ENCODE data around the gene TSPAN7. TPM values are rescaled to one million over a fixed set of nuclear protein-coding genes. Genes with fewer than 3 reads are reported as not detected.

The TSPAN7 gene
- total RNA-seq, 2 experiments from 2014 or later, result 0.23 to 0.27 TPM

GRCh38 chrX:38583181-38583580 lies 21.8 kb downstream of the TSPAN7 start:
- CTCF ChIA-PET, result no interaction called here
- POLR2A ChIA-PET, result no interaction called here

GRCh38 chrX:38594434-38594833 lies 33.1 kb downstream of the TSPAN7 start:
- POLR2A ChIA-PET, result no interaction called here

GRCh38 chrX:38595801-38596200 lies 34.5 kb downstream of the TSPAN7 start:
- CTCF ChIA-PET, result no interaction called here
- POLR2A ChIA-PET, result no interaction called here

More at GRCh38 chrX:38594434-38594833, 33.1 kb downstream of the TSPAN7 start:
- CTCF ChIA-PET, result no interaction called here

DNA sequence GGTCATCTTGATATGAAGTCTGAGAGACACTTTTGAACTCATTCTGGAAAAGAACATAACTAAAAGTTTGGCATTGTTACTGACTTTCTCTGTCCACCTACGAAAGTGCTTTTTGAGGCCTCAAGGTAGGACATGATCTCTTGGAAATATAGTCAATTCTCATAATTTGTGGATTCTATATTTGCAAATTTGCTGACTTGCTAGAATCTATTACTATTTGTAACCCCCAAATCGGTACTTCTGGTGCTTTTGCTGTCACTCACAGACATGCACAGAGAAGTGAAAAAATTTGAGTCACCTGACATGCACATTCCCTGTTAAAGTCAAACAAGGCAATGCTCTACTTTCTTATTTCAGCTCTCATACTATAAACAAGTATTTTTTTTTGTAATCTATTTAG lies 35.6 kb downstream of the TSPAN7 start:
- POLR2A ChIA-PET, result no interaction called here
- CTCF ChIA-PET, result no interaction called here

GRCh38 chrX:38599796-38600755 lies 38.7 kb downstream of the TSPAN7 start:
- ChIA-PET POLR2A (no interaction called here), CTCF (no interaction called here)

GRCh38 chrX:38601866-38602265 lies 40.5 kb downstream of the TSPAN7 start:
- ChIA-PET CTCF (no interaction called here), POLR2A (no interaction called here)

DNA sequence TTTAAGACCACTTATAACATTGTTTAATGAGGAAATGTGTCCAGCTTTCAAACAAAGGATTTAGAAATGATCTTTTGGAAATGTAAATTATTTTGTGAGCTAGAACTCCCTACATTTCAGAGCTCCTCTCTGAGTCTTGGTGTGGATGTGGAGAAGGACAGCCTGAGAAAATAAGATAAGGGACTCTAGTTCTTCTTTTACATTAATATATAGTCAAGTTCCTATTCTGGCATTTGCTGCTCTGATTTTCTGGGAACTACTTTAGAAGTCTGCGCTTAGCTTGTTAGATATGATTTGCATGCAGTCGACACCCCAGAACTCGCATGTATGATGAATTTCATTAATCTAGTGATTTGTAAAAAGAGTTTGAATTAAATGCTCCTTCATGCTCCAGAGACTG lies 45.5 kb downstream of the TSPAN7 start:
- CTCF ChIA-PET, result no interaction called here

DNA sequence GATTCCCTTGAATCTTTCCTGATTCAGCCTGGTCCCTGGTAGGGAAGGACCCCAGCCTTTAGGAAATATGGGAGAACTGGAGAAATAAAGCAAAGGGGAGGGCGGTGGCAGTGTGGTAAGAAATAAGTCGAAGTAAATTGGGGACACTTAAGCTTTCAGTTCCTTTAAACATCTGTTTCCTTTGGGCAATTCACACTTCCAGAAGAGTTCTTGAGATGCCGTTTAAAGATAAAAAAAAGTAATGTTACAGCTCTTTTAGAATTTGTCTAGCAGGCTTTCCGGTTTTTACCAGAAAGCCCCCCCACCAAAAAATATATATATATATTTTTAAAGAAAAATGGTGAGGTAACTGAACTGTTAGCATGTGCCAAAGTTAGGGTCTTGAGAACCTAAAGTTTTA lies 46.6 kb downstream of the TSPAN7 start:
- ChIA-PET POLR2A (no interaction called here), CTCF (no interaction called here)

More for the DNA sequence above, 45.5 kb downstream of the TSPAN7 start:
- POLR2A ChIA-PET, result no interaction called here

DNA sequence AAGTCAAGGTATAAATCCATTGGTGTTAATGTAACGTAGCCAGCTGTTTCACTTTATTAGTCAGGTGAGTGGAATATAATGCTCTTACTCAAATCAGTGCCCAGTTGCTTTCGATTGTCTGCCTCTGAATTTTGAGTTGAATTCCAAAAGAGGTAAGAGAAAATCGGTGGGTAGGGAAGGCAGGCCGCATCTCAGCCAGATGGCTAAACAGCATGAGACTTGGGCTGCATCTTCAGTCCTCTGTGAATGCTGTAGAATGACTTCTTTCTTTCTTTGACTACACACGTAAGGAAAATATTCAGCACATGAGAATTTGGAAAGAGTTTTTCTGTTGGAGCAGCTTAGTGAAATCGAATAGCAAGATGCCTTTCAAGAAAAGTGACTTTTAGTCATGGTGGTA lies 49.5 kb downstream of the TSPAN7 start:
- POLR2A ChIA-PET, result no interaction called here
- CTCF ChIA-PET, result no interaction called here

- POLR2A ChIA-PET, result no interaction called here
- CTCF ChIA-PET, result no interaction called here
Measured at GRCh38 chrX:38612281-38612680, 50.9 kb downstream of the TSPAN7 start.

DNA sequence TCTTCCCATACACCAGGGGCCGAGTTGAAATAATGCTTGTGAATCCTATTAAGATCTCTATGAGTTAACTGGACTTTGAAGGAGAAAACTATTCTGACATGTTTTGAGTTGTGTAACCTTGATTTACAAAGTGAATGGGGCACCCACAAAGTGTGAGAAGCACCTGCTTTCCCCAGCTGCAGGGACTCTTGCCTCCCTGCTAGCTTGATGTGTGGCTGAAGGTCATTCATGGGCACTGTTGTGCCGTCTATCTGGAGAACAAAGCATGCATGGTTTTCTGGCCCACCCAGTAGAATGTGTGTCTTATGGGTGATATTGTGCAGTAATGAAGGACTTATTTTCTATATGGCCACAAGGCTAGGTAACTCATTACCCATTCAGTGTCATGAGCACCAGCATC lies 53.1 kb downstream of the TSPAN7 start:
- ChIA-PET POLR2A (no interaction called here), CTCF (no interaction called here)

DNA sequence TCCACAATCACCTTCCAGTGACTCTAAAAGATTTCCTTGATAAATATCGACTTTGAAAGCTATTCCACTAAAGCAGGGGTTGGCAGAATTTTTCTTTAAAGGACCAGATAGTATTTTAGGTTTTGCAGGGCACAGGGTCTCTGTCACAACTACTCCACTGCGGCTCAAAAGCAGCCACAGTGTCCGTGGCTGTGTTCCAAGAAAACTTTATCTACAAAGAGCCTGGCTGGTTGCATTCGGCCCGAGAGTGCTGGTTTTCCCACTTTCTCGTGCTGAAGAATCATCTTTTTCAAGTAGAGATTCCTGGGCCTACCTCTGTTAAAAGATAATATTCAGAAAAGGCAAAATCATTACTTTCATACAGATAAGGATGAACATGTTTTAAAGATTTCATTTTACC lies 55.6 kb downstream of the TSPAN7 start:
- ChIA-PET CTCF (interaction anchor here (0.5 kb wide), 1 partner anchor 103 kb away, joined by 3 read pairs; no protein-coding TSS in a partner anchor), POLR2A (no interaction called here)

GRCh38 chrX:38618180-38618579 lies 56.8 kb downstream of the TSPAN7 start:
- CTCF ChIA-PET, result no interaction called here
- POLR2A ChIA-PET, result no interaction called here

DNA sequence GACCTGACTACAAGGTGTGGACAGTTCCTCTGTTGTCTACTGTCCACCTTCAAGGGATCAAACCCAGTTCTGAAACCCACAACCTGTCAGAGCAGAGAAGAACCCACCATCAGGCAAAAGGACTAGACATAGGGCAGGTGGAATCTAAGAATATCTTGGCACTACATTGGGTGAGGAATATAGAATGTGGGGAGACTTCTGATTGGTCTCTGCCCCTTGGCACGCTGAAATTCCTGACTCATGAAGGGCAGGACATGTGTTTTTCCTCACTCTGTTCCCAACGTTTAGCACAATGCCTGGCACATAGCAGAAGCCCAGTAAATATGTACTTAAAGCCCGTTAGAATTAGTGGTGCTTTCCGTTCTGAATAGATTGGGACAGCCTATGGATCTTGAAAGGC lies 59.3 kb downstream of the TSPAN7 start:
- CTCF ChIA-PET, result no interaction called here
- POLR2A ChIA-PET, result no interaction called here

DNA sequence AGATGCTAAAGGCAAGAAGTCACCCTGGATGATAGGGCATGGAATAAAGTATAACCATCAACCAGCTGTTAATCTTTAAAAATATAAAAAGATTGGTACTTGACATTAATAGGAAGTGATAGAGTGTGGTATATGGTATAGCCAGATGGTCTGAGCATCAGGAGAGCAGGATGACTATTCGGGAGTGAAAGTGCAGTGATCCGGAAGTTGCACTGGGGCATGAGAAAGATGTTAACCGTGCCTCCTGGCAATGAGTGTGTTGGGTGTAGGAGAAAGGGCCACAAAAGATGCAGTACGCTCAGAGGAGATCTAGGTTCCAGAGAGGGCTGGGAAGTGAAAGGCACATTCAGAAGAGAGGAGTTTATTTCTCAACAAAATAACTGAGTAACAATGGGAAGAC lies 65.0 kb downstream of the TSPAN7 start:
- ChIA-PET CTCF (no interaction called here), POLR2A (no interaction called here)

DNA sequence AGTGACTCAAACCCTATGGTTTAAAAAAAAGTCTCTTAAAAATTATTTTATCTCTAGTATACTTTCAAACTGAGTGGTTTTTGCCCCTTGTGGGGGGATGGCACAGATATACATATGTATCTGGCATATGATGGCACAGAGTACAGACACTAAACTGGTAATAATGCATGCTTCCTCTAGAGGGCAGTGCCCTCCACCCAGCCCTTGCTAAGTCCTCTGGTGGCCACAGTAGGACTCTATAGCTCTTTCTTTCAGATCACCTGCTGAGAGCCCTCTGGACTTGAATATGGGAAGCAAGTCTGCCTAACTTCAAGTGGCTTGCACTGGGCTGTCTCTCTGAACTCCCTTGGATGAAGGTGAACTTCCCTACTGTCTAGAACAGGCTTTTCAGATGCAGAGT lies 66.3 kb downstream of the TSPAN7 start:
- CTCF ChIA-PET, result no interaction called here

DNA sequence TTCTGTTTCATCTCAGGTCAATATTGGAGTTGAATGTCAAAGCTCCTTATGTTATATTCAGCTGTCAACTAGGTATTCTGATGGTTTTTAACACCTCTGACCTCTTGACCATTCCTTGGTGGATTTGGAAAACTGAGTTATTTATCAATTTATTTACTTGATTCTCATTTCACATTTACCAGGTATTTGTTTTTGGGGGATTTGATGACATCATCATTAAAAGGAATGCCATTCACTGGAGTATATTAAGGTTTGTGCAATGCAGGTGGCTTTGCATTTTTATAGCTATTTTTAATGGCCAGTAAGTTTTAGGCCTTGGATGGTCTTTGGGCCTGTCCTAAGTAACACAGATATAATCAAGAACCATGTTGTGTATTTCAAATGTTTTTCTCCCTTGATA lies 67.2 kb downstream of the TSPAN7 start:
- ChIA-PET CTCF (no interaction called here), POLR2A (no interaction called here)

More for the DNA sequence above, 66.3 kb downstream of the TSPAN7 start:
- POLR2A ChIA-PET, result no interaction called here

- ChIA-PET CTCF (no interaction called here), POLR2A (no interaction called here)
Measured at GRCh38 chrX:38632516-38632915, 71.2 kb downstream of the TSPAN7 start.

DNA sequence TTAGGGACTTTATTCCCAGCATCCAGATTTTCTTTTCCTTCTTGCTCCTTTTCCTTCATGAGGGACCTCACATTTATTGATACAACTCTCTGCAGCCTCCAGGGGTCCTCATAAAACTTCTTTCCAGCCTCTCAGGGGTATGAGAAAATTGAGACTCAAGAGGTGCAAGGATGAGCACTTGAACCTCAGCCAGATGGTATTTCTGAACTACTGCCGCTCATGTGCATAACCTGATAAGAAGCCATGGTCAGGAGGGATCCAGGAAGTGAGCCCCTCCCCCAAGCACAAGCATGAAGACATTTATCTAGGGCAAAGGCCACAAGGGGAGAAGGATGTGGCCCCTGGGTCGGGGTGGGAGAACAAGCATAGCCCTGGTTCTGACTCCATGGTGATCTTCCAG lies 73.3 kb downstream of the TSPAN7 start:
- POLR2A ChIA-PET, result no interaction called here
- CTCF ChIA-PET, result no interaction called here

GRCh38 chrX:38636949-38637819 lies 75.8 kb downstream of the TSPAN7 start:
- ChIA-PET CTCF (no interaction called here), POLR2A (no interaction called here)

DNA sequence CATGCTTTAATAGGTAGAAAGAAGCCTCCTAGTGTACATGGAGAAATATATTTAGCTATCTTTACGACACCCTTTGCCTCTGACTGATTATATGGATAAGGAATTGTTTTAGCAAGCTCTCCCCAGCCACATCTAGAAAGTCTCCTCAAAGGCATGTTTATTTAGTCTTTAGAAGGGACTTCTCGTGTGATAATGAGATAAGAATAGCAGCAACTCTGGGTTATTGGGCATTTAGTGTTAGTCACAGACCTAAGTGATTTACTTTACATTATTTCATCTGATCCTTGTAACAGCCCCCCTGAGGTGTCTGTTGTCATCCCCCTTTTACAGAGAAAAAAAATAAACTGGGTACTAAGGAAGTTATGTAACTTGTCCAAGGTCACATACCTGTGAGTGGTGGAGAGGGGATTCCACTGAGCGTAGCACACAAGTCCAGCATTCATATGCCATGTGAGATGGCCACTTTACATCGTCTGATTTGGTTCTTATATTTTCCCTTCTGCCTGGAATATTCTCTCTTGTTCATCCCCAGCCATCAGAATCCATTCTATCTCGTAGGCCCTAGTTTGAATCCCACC lies 77.7 kb downstream of the TSPAN7 start:
- POLR2A ChIA-PET, result no interaction called here
- CTCF ChIA-PET, result no interaction called here

All from activated CD8-positive, alpha-beta memory T cell treated with anti-CD3 and anti-CD28 coated beads for 36 hours (primary cell).